ENCODE data around the gene ZNF385D.

ZNF385D gene

GRCh38 chr3:21634112-21634511, 116.9 kb downstream of the ZNF385D start:
- DNase-seq (ENCODE audit: low spot score): no peak
- TF ChIP-seq, protein P1, sequence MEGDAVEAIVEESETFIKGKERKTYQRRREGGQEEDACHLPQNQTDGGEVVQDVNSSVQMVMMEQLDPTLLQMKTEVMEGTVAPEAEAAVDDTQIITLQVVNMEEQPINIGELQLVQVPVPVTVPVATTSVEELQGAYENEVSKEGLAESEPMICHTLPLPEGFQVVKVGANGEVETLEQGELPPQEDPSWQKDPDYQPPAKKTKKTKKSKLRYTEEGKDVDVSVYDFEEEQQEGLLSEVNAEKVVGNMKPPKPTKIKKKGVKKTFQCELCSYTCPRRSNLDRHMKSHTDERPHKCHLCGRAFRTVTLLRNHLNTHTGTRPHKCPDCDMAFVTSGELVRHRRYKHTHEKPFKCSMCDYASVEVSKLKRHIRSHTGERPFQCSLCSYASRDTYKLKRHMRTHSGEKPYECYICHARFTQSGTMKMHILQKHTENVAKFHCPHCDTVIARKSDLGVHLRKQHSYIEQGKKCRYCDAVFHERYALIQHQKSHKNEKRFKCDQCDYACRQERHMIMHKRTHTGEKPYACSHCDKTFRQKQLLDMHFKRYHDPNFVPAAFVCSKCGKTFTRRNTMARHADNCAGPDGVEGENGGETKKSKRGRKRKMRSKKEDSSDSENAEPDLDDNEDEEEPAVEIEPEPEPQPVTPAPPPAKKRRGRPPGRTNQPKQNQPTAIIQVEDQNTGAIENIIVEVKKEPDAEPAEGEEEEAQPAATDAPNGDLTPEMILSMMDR (conservative IDR thresholded peaks at IDR 0.05; ENCODE audit: low read depth): no peak
- CTCF ChIA-PET: no interaction called here
- POLR2A ChIA-PET (ENCODE audit: low non-redundant PET): no interaction called here
- H3K27ac ChIP-seq: no peak overlapping the region

- no peak overlapping the region for H3K27ac ChIP-seq
- no peak for DNase-seq (ENCODE audit: low spot score)
- CTCF ChIA-PET: no interaction called here
- TF ChIP-seq, protein P1 (conservative IDR thresholded peaks at IDR 0.05; ENCODE audit: low read depth): no peak
- POLR2A ChIA-PET (ENCODE audit: low non-redundant PET): no interaction called here
These were observed 126.5 kb downstream of the ZNF385D start for GRCh38 chr3:21624524-21624923.

DNA sequence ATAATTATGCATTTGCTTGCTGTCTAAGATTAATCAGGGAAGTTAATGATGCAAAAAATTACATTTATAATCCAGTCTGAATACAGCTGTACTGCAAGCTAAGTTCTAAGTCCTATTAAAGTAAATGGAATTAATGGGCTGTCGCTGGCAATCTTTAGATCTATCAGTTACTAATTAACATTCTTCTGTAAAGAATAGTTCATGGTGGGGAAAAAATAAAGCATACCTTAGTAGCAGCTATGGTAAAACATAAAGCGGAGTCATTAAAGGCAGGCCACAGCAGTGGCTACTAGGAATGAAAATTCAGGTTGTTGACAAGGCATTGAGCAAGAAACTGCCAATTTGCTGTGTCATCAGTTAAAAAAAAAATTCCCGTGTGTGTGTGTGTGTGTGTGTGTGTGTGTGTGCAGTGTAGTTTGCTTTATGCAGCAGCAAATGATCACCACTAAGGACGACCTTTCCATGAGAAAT, 129.8 kb downstream of the ZNF385D start:
- H3K27ac ChIP-seq: no peak overlapping the region
- TF ChIP-seq, protein P1 (conservative IDR thresholded peaks at IDR 0.05; ENCODE audit: low read depth): no peak
- CTCF ChIA-PET: no interaction called here
- POLR2A ChIA-PET (ENCODE audit: low non-redundant PET): no interaction called here
- DNase-seq (ENCODE audit: low spot score): no peak

DNA sequence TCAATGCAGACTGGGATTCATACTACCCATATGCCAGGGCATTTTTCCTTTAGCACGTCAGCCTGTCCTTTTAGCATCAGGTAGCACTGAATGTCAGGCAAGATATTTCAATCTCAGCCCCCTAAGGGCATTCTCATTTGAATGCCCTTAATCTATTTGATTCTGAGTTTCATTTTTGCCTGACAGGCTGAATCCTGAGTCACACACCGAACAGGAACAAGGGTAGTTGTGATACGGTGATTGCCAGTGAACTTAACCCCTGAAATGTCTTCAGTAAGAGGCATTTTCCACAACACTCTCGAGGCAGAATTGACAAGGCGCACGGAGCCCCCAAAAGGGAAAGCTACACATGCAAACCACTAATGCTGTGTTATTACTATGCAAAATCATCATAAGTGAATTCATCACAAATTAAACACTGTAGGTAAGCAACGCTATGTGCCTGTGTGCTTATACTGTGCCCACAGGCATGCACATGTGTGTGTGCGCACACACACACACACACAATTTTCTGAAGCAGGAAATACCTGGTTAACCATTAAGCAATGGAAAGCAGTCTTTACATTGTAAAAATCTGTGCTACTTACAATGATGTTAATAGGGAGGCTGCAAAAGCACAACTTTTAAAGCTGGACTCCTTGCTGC, 130.4 kb downstream of the ZNF385D start:
- CTCF ChIA-PET: no interaction called here
- H3K27ac ChIP-seq: no peak overlapping the region
- DNase-seq (ENCODE audit: low spot score): no peak
- POLR2A ChIA-PET (ENCODE audit: low non-redundant PET): no interaction called here
- TF ChIP-seq, protein P1 (conservative IDR thresholded peaks at IDR 0.05; ENCODE audit: low read depth): no peak

GRCh38 chr3:21618695-21619094, 132.3 kb downstream of the ZNF385D start:
- ChIA-PET POLR2A (ENCODE audit: low non-redundant PET) (no interaction called here), CTCF (no interaction called here)
- TF ChIP-seq, protein P1 (conservative IDR thresholded peaks at IDR 0.05; ENCODE audit: low read depth): no peak
- no peak overlapping the region for H3K27ac ChIP-seq
- no peak for DNase-seq (ENCODE audit: low spot score)

- ChIA-PET CTCF (interaction anchor here (0.5 to 0.7 kb wide), 2 partner anchors 183 to 1236 kb away, joined by 3 to 4 read pairs; no protein-coding TSS in a partner anchor), POLR2A (ENCODE audit: low non-redundant PET) (no interaction called here)
- TF ChIP-seq, protein P1 (conservative IDR thresholded peaks at IDR 0.05; ENCODE audit: low read depth): no peak
- no peak for DNase-seq (ENCODE audit: low spot score)
- no peak overlapping the region for H3K27ac ChIP-seq
These were observed 137.5 kb downstream of the ZNF385D start for GRCh38 chr3:21613372-21614070.

Data from RWPE1 (cell line).